Upper lobe of left lung (tissue), 6 donors: ENCODE data around the gene ABHD14A. TPM values are rescaled to one million over a fixed set of nuclear protein-coding genes. Genes with fewer than 3 reads are reported as not detected.
A peak's percentile ranks its signal among the peaks of the same experiment; 100 is the strongest.
"Not testable (repeated sequence)": the region's sequence is repeated elsewhere in the genome, so short reads cannot be mapped to it uniquely, and the experiment has no call there.

Experiments used
- ATAC-seq, 2 donors: fragments of 200-7000 bp; cut with Tn5 transposase; one replicate each; pipeline ENCODE4 v1.9.1; 2022; ENCODE audit warnings: mild to moderate bottlenecking in 2 of 2, moderate library complexity in 2 of 2; ENCODE audit not compliant: low FRiP score in 2 of 2
- DNase-seq, 2 donors: peaks; one replicate each; pipeline ENCODE4 v3.0.0-alpha.2; 2019 to 2020
- H3K27ac ChIP-seq, 4 donors: fragments of 200-600 bp; sonication (generic); one replicate each; pipeline ENCODE4 v1.5.1; 2016 to 2019
- H3K27me3 ChIP-seq, 4 donors: fragments of 200-600 bp; sonication (generic); one replicate each; pipeline ENCODE4 v1.5.1; 2017 to 2019
- H3K36me3 ChIP-seq, 4 donors: fragments of 200-600 bp; sonication (generic); one replicate each; pipeline ENCODE4 v1.5.1; 2016 to 2019
- H3K4me1 ChIP-seq, 4 donors: fragments of 200-600 bp; sonication (generic); one replicate each; pipeline ENCODE4 v1.5.1; 2018 to 2019
- H3K4me3 ChIP-seq, 4 donors: fragments of 200-600 bp; sonication (generic); one replicate each; pipeline ENCODE4 v1.5.1; 2017 to 2019; ENCODE audit warnings: mild to moderate bottlenecking in 2 of 4, moderate library complexity in 1 of 4
- H3K9me3 ChIP-seq, 4 donors: fragments of 200-600 bp; sonication (generic); one replicate each; pipeline ENCODE4 v1.5.1; 2018 to 2019
- EP300 ChIP-seq, 4 donors: sonication (generic); formaldehyde crosslinking; IDR thresholded peaks; one replicate each; pipeline ENCODE4 v1.5.1; 2017; ENCODE audit warnings: antibody characterized with exemption in 4 of 4, control low read depth in 2 of 4
- POLR2A ChIP-seq, 4 donors: fragments of 450-650 bp; IDR thresholded peaks; one replicate each; pipeline ENCODE4 v1.5.1; 2016 to 2017; ENCODE audit warnings: antibody characterized with exemption in 4 of 4, mild to moderate bottlenecking in 2 of 4
- POLR2AphosphoS5 ChIP-seq, 2 donors: sonication (generic); formaldehyde crosslinking; IDR thresholded peaks; one replicate each; pipeline ENCODE4 v1.5.1; 2017; ENCODE audit warnings: antibody characterized with exemption in 2 of 2
- WGBS, 2 donors: methylation state at CpG; one replicate each; pipeline ENCODE4 v1.1.5; 2017 to 2018; 5-methylcytosine and 5-hydroxymethylcytosine counted together
- total RNA-seq, 6 donors: library from RNA; depleted of rRNA in 4 of 6; stranded (reverse); fragments of >200 nt in 4 of 6; gene quantifications; one replicate each; pipeline versions ENCODE4 v1.1.0 to v1.2.1, GENCODE V29; 2016 to 2021
- TF ChIP-seq, protein P1 (sequence below), 6 experiments: fragments of 450-650 bp in 4 of 6; fragments of 200-600 bp in 2 of 6; sonication (generic) in 2 of 6; IDR thresholded peaks; one replicate each; pipeline ENCODE4 v1.5.1; 2016 to 2019; ENCODE audit warnings: antibody characterized with exemption in 6 of 6
- donor health status: DM: no; HTN: no; CAD: no; lungs with moderate emphysema.
- donor health status: DM: no; HTN: yes; CAD: no; lungs with severe emphysema.

The ABHD14A gene
- total RNA-seq, 6 donors from 2014 or later, result 15.7 to 44.5 (median 26.3) TPM

DNA sequence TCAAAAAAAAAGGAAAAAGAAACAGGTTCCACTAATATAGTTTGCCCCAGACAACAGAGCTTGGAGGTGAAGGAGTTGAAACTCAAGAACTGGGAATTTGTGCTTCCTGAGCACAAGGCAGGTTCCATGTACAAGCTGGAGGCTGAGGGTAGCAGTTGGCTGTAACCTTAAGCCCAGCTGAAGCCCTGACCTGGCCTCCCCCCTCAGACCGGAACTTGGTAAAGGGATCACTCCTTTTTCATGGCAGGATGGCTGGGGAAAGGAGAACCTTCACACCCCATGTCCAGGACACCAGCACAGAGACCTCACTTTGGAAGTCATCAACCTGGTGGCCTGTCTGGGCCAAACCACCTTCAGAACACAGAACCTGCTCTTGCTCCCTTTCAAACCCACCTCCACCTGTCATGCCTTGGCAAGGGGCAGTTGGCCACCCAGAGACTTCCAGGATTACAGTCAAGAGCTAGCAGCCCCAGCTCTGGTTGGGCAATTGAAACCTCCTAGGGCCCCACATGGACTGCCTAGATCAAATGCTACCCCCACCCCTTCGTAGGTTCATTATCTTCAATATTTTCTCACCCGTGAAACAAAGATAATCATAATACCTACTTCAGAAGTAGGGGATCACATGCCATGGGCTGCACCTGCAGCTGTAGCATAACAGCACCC lies 17.3 kb downstream of the ABHD14A start:
- Histone ChIP-seq H3K4me1 (peaks cover 17 to 27% (median 19%) of the 10 kb centered on the region in 4 donors), H3K36me3 (peaks cover 14 to 41% (median 25%) of the 10 kb centered on the region in 4 donors), H3K9me3 (no peaks in the 10 kb centered on the region), H3K27ac (no peak overlapping the region), H3K4me3 (no peak overlapping the region), H3K27me3 (no peaks in the 10 kb centered on the region)
- ATAC-seq (no peak), DNase-seq (no peak)
- 85 to 93% methylated on average over 3 of the region's 3 CpGs for WGBS, 2 donors
- TF ChIP-seq POLR2AphosphoS5 (IDR thresholded peaks at IDR 0.05), result no peak
- TF ChIP-seq POLR2A (IDR thresholded peaks at IDR 0.05), result no peak
- TF ChIP-seq, protein P1, sequence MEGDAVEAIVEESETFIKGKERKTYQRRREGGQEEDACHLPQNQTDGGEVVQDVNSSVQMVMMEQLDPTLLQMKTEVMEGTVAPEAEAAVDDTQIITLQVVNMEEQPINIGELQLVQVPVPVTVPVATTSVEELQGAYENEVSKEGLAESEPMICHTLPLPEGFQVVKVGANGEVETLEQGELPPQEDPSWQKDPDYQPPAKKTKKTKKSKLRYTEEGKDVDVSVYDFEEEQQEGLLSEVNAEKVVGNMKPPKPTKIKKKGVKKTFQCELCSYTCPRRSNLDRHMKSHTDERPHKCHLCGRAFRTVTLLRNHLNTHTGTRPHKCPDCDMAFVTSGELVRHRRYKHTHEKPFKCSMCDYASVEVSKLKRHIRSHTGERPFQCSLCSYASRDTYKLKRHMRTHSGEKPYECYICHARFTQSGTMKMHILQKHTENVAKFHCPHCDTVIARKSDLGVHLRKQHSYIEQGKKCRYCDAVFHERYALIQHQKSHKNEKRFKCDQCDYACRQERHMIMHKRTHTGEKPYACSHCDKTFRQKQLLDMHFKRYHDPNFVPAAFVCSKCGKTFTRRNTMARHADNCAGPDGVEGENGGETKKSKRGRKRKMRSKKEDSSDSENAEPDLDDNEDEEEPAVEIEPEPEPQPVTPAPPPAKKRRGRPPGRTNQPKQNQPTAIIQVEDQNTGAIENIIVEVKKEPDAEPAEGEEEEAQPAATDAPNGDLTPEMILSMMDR (IDR thresholded peaks at IDR 0.05), result no peak
- no peak for TF ChIP-seq EP300 (IDR thresholded peaks at IDR 0.05)

DNA sequence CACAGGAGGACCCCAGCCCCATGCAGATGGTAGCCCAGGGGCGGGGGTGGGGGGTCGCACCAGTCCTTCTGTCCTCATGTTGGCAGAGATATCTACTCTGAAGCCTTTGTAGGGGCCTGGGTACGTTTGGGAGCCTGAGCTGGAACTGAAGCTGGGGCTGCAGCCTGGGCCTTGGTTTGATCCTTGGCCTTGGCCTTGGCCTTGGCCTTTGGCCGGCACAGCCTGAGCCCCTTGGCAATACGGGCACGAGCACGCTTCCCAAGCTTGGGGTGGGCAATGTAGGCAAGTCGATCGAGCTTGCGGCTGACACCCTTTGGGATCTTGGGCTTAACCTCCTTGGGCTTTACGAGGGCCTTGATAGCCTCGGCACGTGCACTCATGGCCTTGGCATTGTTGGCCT lies 18.8 kb downstream of the ABHD14A start:
- Histone ChIP-seq H3K36me3 (peaks cover 14 to 41% (median 25%) of the 10 kb centered on the region in 4 donors), H3K4me1 (peaks cover 17 to 27% (median 19%) of the 10 kb centered on the region in 4 donors)
- H3K4me3 ChIP-seq, H3K27me3 ChIP-seq, DNase-seq, ATAC-seq, H3K9me3 ChIP-seq, H3K27ac ChIP-seq: not testable (repeated sequence)
- 91% methylated on average over 4 of the region's 13 CpGs; no CpG with 5 or more reads in 1 of the 2 donors for WGBS, 2 donors

DNA sequence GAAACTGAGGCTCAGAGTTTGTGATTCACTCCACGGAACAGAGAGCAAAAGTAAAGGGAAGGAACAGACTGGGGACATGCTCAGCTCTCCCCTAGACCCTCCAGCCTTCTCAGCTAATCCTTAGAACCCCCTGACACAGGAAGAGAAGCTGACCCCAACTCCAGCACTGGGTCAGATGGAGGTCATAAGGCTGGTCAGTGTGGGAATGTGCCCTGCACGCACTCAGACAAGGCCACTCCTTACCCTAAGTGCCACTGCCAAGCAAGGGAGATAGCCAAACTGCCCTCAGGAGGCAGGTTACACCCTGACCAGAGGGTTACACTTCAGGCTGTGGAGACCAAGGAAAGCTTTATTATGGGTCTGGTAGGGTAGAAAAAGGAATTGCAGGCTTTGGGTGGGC lies 19.7 kb downstream of the ABHD14A start:
- DNase-seq (no peak), ATAC-seq (no peak)
- TF ChIP-seq, protein P1 (IDR thresholded peaks at IDR 0.05), result no peak
- TF ChIP-seq POLR2A (IDR thresholded peaks at IDR 0.05), result no peak
- no peaks in the 10 kb centered on the region for H3K9me3 ChIP-seq
- H3K36me3 ChIP-seq, result peaks cover 14 to 41% (median 25%) of the 10 kb centered on the region in 4 donors
- H3K4me1 ChIP-seq, result peaks cover 17 to 27% (median 19%) of the 10 kb centered on the region in 4 donors
- H3K27me3 ChIP-seq, result no peaks in the 10 kb centered on the region
- 72 to 78% methylated on average over 2 of the region's 2 CpGs for WGBS, 2 donors
- peak overlapping the region; percentile 62 to 86 (median 72) for H3K4me3 ChIP-seq
- H3K27ac ChIP-seq, result peak overlapping the region in 2 of 4 donors; percentile 15 to 93

GRCh38 chr3:51995346-51996163 lies 20.7 kb downstream of the ABHD14A start, which contains the start of gene RPL29:
RPL29 (minus strand) TSS chr3:51995895; CDS start chr3:51995461, 434 bp downstream.
- 0% methylated on average over 19 to 40 of the region's 40 CpGs for WGBS, 2 donors
- Histone ChIP-seq H3K27me3 (no peaks in the 10 kb centered on the region), H3K4me1 (peaks cover 17 to 27% (median 19%) of the 10 kb centered on the region in 4 donors), H3K4me3 (peak within 1 kb of the TSS; percentile 62 to 86 (median 72)), H3K36me3 (peaks cover 14 to 41% (median 25%) of the 10 kb centered on the region in 4 donors), H3K9me3 (no peaks in the 10 kb centered on the region), H3K27ac (peak within 1 kb of the TSS; percentile 84 to 93 (median 90))
- TF ChIP-seq EP300 (IDR thresholded peaks at IDR 0.05) (peak in 2 of 4 donors; percentile 18 to 46), POLR2AphosphoS5 (IDR thresholded peaks at IDR 0.05) (peak; percentile 88 to 96), POLR2A (IDR thresholded peaks at IDR 0.05) (peak; percentile 22 to 75 (median 54))
- TF ChIP-seq, protein P1 (IDR thresholded peaks at IDR 0.05), result peak in 5 of 6 experiments; percentile 17 to 51 (median 22)
- DNase-seq (peak; percentile 90 to 94), ATAC-seq (peak; percentile 95 to 98)

DNA sequence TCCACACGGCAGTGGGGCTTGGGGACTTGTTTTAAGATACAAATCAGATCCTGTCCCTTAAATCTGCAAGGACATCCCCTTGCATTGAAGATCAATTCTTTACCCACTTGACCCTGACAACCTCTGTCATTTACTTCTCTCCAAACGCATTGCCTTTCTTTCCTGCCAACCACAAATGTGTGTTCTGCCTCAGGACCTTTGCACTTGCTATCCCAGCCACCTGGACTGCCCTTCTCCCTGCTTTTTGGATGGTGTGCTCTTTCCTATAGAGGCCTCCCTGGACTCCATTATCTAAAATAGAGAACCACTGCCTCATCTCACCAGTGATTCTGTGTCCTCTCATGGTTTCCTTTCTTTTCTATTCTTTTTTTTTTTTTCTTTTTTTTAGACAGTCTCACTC lies 22.3 kb downstream of the ABHD14A start:
- no peak for ATAC-seq
- H3K4me1 ChIP-seq, result peaks cover 22 to 36% (median 26%) of the 10 kb centered on the region in 4 donors

More for the DNA sequence above, 22.3 kb downstream of the ABHD14A start:
- TF ChIP-seq EP300 (IDR thresholded peaks at IDR 0.05), result no peak
- TF ChIP-seq POLR2AphosphoS5 (IDR thresholded peaks at IDR 0.05), result no peak
- TF ChIP-seq POLR2A (IDR thresholded peaks at IDR 0.05), result no peak
- TF ChIP-seq, protein P1 (IDR thresholded peaks at IDR 0.05), result no peak
- Histone ChIP-seq H3K4me3 (no peak overlapping the region), H3K9me3 (no peaks in the 10 kb centered on the region), H3K27me3 (no peaks in the 10 kb centered on the region), H3K27ac (no peak overlapping the region), H3K36me3 (peaks cover 14 to 28% (median 20%) of the 10 kb centered on the region in 4 donors)
- 57 to 67% methylated on average over 2 of the region's 2 CpGs for WGBS, 2 donors
- DNase-seq, result no peak
